ENCODE data around the gene C2orf92. TPM values are rescaled to one million over a fixed set of nuclear protein-coding genes. Genes with fewer than 3 reads are reported as not detected.

C2orf92 gene
- total RNA-seq, 1 donor from 2014 or later, result 15.1 TPM

GRCh38 chr2:97701186-97701585, 31.7 kb downstream of the C2orf92 start:
- Mint-ChIP-seq H3K27me3 (ENCODE audit: unreplicated experiment) (no peaks in the 10 kb centered on the region), H3K9me3 (ENCODE audit: unreplicated experiment) (no peaks in the 10 kb centered on the region), H3K4me3 (ENCODE audit: unreplicated experiment) (no peak overlapping the region), H3K36me3 (ENCODE audit: low read depth, unreplicated experiment) (no peaks in the 10 kb centered on the region), H3K27ac (ENCODE audit: unreplicated experiment) (no peak overlapping the region), H3K4me1 (ENCODE audit: unreplicated experiment) (peaks cover 9% of the 10 kb centered on the region)
- DNase-seq (ENCODE audit: low spot score), result no peak
- TF ChIP-seq CTCF (IDR thresholded peaks at IDR 0.05; ENCODE audit: unreplicated experiment), result no peak

- no peaks in the 10 kb centered on the region for H3K9me3 Mint-ChIP-seq (ENCODE audit: unreplicated experiment)
- H3K27ac Mint-ChIP-seq (ENCODE audit: unreplicated experiment), result no peak overlapping the region
- no peak for DNase-seq (ENCODE audit: low spot score)
- H3K4me3 Mint-ChIP-seq (ENCODE audit: unreplicated experiment), result peak overlapping the region; percentile 19
- H3K4me1 Mint-ChIP-seq (ENCODE audit: unreplicated experiment), result peaks cover 9% of the 10 kb centered on the region
- no peak for TF ChIP-seq CTCF (IDR thresholded peaks at IDR 0.05; ENCODE audit: unreplicated experiment)
- H3K36me3 Mint-ChIP-seq (ENCODE audit: low read depth, unreplicated experiment), result no peaks in the 10 kb centered on the region
- no peaks in the 10 kb centered on the region for H3K27me3 Mint-ChIP-seq (ENCODE audit: unreplicated experiment)
These were observed 32.4 kb downstream of the C2orf92 start for GRCh38 chr2:97701851-97702465.

GRCh38 chr2:97702731-97703470, 33.4 kb downstream of the C2orf92 start:
- Mint-ChIP-seq H3K9me3 (ENCODE audit: unreplicated experiment) (no peaks in the 10 kb centered on the region), H3K4me1 (ENCODE audit: unreplicated experiment) (peaks cover 9% of the 10 kb centered on the region), H3K36me3 (ENCODE audit: low read depth, unreplicated experiment) (no peaks in the 10 kb centered on the region), H3K27ac (ENCODE audit: unreplicated experiment) (no peak overlapping the region), H3K4me3 (ENCODE audit: unreplicated experiment) (no peak overlapping the region), H3K27me3 (ENCODE audit: unreplicated experiment) (no peaks in the 10 kb centered on the region)
- TF ChIP-seq CTCF (IDR thresholded peaks at IDR 0.05; ENCODE audit: unreplicated experiment), result no peak
- DNase-seq (ENCODE audit: low spot score), result no peak

GRCh38 chr2:97703741-97704140, 34.2 kb downstream of the C2orf92 start:
- DNase-seq (ENCODE audit: low spot score), result no peak
- Mint-ChIP-seq H3K4me1 (ENCODE audit: unreplicated experiment) (peaks cover 9% of the 10 kb centered on the region), H3K4me3 (ENCODE audit: unreplicated experiment) (no peak overlapping the region), H3K27me3 (ENCODE audit: unreplicated experiment) (no peaks in the 10 kb centered on the region), H3K9me3 (ENCODE audit: unreplicated experiment) (no peaks in the 10 kb centered on the region), H3K36me3 (ENCODE audit: low read depth, unreplicated experiment) (no peaks in the 10 kb centered on the region), H3K27ac (ENCODE audit: unreplicated experiment) (no peak overlapping the region)
- no peak for TF ChIP-seq CTCF (IDR thresholded peaks at IDR 0.05; ENCODE audit: unreplicated experiment)

GRCh38 chr2:97704989-97705388, 35.5 kb downstream of the C2orf92 start:
- H3K36me3 Mint-ChIP-seq (ENCODE audit: low read depth, unreplicated experiment), result no peaks in the 10 kb centered on the region
- no peak for DNase-seq (ENCODE audit: low spot score)
- peaks cover 3% of the 10 kb centered on the region for H3K27me3 Mint-ChIP-seq (ENCODE audit: unreplicated experiment)
- H3K27ac Mint-ChIP-seq (ENCODE audit: unreplicated experiment), result no peak overlapping the region
- no peak for TF ChIP-seq CTCF (IDR thresholded peaks at IDR 0.05; ENCODE audit: unreplicated experiment)
- peaks cover 8% of the 10 kb centered on the region for H3K4me1 Mint-ChIP-seq (ENCODE audit: unreplicated experiment)
- no peak overlapping the region for H3K4me3 Mint-ChIP-seq (ENCODE audit: unreplicated experiment)
- no peaks in the 10 kb centered on the region for H3K9me3 Mint-ChIP-seq (ENCODE audit: unreplicated experiment)
